Neural cell (in vitro differentiated cells): ENCODE data around the gene TRPM2. TPM values are rescaled to one million over a fixed set of nuclear protein-coding genes. Genes with fewer than 3 reads are reported as not detected.

Source experiments
- H2AFZ ChIP-seq: fragments of 200-600, 300-800 bp; sonication (generic), shearing (Covaris generic); 2 replicates; pipeline ENCODE4 v1.6.0; 2014; ENCODE audit warnings: low read depth, mild to moderate bottlenecking, antibody characterized with exemption, low read length, moderate library complexity
- H3F3A ChIP-seq: fragments of 200-600 bp; shearing (Covaris generic); 2 replicates; pipeline ENCODE4 v1.6.1; 2016; ENCODE audit warnings: mild to moderate bottlenecking, moderate library complexity, mixed read lengths, antibody characterized with exemption, low read length; ENCODE audit not compliant: insufficient read depth, poor library complexity, severe bottlenecking
- H3K27ac ChIP-seq: fragments of 200-600, 300-800 bp; sonication (generic), shearing (Covaris generic); 2 replicates; pipeline ENCODE4 v1.5.1; 2014; ENCODE audit warnings: mild to moderate bottlenecking, low read length, moderate library complexity
- H3K27me3 ChIP-seq: fragments of 300-800, 200-600 bp; sonication (generic), shearing (Covaris generic); 2 replicates; pipeline ENCODE4 v1.6.0; 2014; ENCODE audit warnings: mild to moderate bottlenecking, low read depth, low read length, moderate library complexity; ENCODE audit not compliant: insufficient read depth
- H3K36me3 ChIP-seq: fragments of 300-800, 200-600 bp; sonication (generic), shearing (Covaris generic); 2 replicates; pipeline ENCODE4 v1.5.1; 2014; ENCODE audit warnings: mild to moderate bottlenecking, antibody characterized with exemption, low read length, moderate library complexity; ENCODE audit not compliant: insufficient read depth
- H3K4me2 ChIP-seq: fragments of 300-800, 200-600 bp; sonication (generic), shearing (Covaris generic); 2 replicates; pipeline ENCODE4 v1.6.0; 2014; ENCODE audit warnings: mild to moderate bottlenecking, low read length
- H3K4me3 ChIP-seq: fragments of 300-800, 200-600 bp; sonication (generic), shearing (Covaris generic); 2 replicates; pipeline ENCODE4 v1.5.1; 2014; ENCODE audit warnings: mild to moderate bottlenecking, low read length, moderate library complexity
- H3K79me2 ChIP-seq: fragments of 200-600 bp; shearing (Covaris generic); replicated peaks from 2 replicates; pipeline ENCODE4 v1.6.0; 2014; ENCODE audit warnings: mild to moderate bottlenecking, low read length, moderate library complexity; ENCODE audit not compliant: insufficient read depth
- H3K9ac ChIP-seq: fragments of 300-800, 200-600 bp; sonication (generic), shearing (Covaris generic); 2 replicates; pipeline ENCODE4 v1.6.1; 2016; ENCODE audit warnings: mild to moderate bottlenecking, low read length, mixed read lengths
- H3K9me2 ChIP-seq: fragments of 200-600 bp; shearing (Covaris generic); 2 replicates; pipeline ENCODE4 v1.6.1; 2016; ENCODE audit warnings: mild to moderate bottlenecking, low read length, mixed read lengths; ENCODE audit not compliant: insufficient read depth
- H3K9me3 ChIP-seq: fragments of 200-600, 300-800 bp; sonication (generic), shearing (Covaris generic); 2 replicates; pipeline ENCODE4 v1.6.1; 2016; ENCODE audit warnings: mild to moderate bottlenecking, mixed run types, low read length, moderate library complexity, mixed read lengths
- H4K20me1 ChIP-seq: fragments of 200-600 bp; shearing (Covaris generic); 2 replicates; pipeline ENCODE4 v1.6.1; 2016; ENCODE audit warnings: mild to moderate bottlenecking, mixed run types; ENCODE audit not compliant: insufficient read depth
- EP300 ChIP-seq: fragments of 450-650 bp; conservative IDR thresholded peaks from 2 replicates; pipeline ENCODE4 v1.6.1; 2014; ENCODE audit warnings: antibody characterized with exemption, mild to moderate bottlenecking, moderate library complexity; ENCODE audit not compliant: poor library complexity, severe bottlenecking
- EZH2 ChIP-seq: fragments of 200-600, 300-800 bp; shearing (Covaris generic), sonication (generic); IDR thresholded peaks from 2 replicates; pipeline ENCODE4 v1.6.1; 2014; ENCODE audit warnings: antibody characterized with exemption, low read length, borderline replicate concordance, mild to moderate bottlenecking; ENCODE audit not compliant: insufficient read depth, poor library complexity, severe bottlenecking
- MXI1 ChIP-seq: fragments of 450-650 bp; conservative IDR thresholded peaks from 2 replicates; pipeline ENCODE4 v1.6.1; 2014; ENCODE audit warnings: antibody characterized with exemption, mild to moderate bottlenecking; ENCODE audit not compliant: poor library complexity, severe bottlenecking
- POLR2AphosphoS5 ChIP-seq: IDR thresholded peaks from 2 replicates; pipeline ENCODE4 v1.6.1; 2012
- RAD21 ChIP-seq: fragments of 450-650 bp; conservative IDR thresholded peaks from 2 replicates; pipeline ENCODE4 v1.6.1; 2014; ENCODE audit warnings: antibody characterized with exemption, mild to moderate bottlenecking, moderate library complexity
- SMC3 ChIP-seq: fragments of 450-650 bp; conservative IDR thresholded peaks from 2 replicates; pipeline ENCODE4 v1.6.1; 2014; ENCODE audit warnings: antibody characterized with exemption, mild to moderate bottlenecking, moderate library complexity; ENCODE audit not compliant: poor library complexity
- TAF1 ChIP-seq: IDR thresholded peaks from 2 replicates; pipeline ENCODE4 v1.6.1; 2012; ENCODE audit warnings: low read depth
- polyA plus RNA-seq: library from polyadenylated mRNA; depleted of rRNA; stranded (reverse); fragments of >200 nt; gene quantifications from 2 replicates; pipeline ENCODE4 v1.2.3, GENCODE V29; 2014
- TF ChIP-seq, protein P1 (sequence below): fragments of 450-650 bp; IDR thresholded peaks from 2 replicates; pipeline ENCODE4 v1.5.1; 2014; ENCODE audit warnings: antibody characterized with exemption, mild to moderate bottlenecking, moderate library complexity; ENCODE audit not compliant: poor library complexity, severe bottlenecking
- TF ChIP-seq, protein P2 (sequence below): IDR thresholded peaks from 2 replicates; pipeline ENCODE4 v1.6.1; 2012; ENCODE audit warnings: borderline replicate concordance

The TRPM2 gene
- polyA plus RNA-seq, 1 donor from 2014 or later, result 0.14 TPM

DNA sequence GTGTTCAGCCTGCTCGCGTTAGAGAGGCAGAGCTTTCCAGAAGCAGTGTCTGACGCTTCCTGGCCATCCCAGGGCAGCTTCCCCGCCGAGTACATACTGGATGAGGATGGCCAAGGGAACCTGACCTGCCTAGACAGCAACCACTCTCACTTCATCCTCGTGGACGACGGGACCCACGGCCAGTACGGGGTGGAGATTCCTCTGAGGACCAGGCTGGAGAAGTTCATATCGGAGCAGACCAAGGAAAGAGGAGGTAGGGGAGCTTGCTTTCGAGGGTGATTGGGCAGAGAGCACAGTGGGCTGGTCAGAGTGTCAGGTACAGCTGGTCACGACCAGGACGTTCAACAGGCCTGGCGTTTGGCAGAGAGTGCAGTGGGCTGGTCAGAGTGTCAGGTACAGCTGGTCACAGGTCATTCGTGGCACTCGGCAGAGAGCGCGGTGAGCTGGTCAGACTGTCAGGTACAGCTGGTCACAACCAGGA is 22.4 kb downstream of the TRPM2 start:
- H3K4me3 ChIP-seq, result no peak overlapping the region
- H3K9ac ChIP-seq, result no peak overlapping the region
- H3K4me2 ChIP-seq, result no peak overlapping the region
- no peaks in the 10 kb centered on the region for H3K27me3 ChIP-seq
- H3K9me2 ChIP-seq, result no peaks in the 10 kb centered on the region
- no peaks in the 10 kb centered on the region for H3K36me3 ChIP-seq
- no peaks in the 10 kb centered on the region for H3F3A ChIP-seq
- H2AFZ ChIP-seq, result no peak overlapping the region
- H3K79me2 ChIP-seq, result no peaks in the 10 kb centered on the region
- no peaks in the 10 kb centered on the region for H4K20me1 ChIP-seq
- TF ChIP-seq, protein P1, sequence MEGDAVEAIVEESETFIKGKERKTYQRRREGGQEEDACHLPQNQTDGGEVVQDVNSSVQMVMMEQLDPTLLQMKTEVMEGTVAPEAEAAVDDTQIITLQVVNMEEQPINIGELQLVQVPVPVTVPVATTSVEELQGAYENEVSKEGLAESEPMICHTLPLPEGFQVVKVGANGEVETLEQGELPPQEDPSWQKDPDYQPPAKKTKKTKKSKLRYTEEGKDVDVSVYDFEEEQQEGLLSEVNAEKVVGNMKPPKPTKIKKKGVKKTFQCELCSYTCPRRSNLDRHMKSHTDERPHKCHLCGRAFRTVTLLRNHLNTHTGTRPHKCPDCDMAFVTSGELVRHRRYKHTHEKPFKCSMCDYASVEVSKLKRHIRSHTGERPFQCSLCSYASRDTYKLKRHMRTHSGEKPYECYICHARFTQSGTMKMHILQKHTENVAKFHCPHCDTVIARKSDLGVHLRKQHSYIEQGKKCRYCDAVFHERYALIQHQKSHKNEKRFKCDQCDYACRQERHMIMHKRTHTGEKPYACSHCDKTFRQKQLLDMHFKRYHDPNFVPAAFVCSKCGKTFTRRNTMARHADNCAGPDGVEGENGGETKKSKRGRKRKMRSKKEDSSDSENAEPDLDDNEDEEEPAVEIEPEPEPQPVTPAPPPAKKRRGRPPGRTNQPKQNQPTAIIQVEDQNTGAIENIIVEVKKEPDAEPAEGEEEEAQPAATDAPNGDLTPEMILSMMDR, result no peak
- TF ChIP-seq POLR2AphosphoS5 (no peak), RAD21 (no peak), SMC3 (no peak), TAF1 (no peak), EP300 (no peak), MXI1 (no peak), EZH2 (no peak)
- TF ChIP-seq, protein P2, sequence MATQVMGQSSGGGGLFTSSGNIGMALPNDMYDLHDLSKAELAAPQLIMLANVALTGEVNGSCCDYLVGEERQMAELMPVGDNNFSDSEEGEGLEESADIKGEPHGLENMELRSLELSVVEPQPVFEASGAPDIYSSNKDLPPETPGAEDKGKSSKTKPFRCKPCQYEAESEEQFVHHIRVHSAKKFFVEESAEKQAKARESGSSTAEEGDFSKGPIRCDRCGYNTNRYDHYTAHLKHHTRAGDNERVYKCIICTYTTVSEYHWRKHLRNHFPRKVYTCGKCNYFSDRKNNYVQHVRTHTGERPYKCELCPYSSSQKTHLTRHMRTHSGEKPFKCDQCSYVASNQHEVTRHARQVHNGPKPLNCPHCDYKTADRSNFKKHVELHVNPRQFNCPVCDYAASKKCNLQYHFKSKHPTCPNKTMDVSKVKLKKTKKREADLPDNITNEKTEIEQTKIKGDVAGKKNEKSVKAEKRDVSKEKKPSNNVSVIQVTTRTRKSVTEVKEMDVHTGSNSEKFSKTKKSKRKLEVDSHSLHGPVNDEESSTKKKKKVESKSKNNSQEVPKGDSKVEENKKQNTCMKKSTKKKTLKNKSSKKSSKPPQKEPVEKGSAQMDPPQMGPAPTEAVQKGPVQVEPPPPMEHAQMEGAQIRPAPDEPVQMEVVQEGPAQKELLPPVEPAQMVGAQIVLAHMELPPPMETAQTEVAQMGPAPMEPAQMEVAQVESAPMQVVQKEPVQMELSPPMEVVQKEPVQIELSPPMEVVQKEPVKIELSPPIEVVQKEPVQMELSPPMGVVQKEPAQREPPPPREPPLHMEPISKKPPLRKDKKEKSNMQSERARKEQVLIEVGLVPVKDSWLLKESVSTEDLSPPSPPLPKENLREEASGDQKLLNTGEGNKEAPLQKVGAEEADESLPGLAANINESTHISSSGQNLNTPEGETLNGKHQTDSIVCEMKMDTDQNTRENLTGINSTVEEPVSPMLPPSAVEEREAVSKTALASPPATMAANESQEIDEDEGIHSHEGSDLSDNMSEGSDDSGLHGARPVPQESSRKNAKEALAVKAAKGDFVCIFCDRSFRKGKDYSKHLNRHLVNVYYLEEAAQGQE, result no peak
- no peaks in the 10 kb centered on the region for H3K9me3 ChIP-seq
- H3K27ac ChIP-seq, result no peak overlapping the region

DNA sequence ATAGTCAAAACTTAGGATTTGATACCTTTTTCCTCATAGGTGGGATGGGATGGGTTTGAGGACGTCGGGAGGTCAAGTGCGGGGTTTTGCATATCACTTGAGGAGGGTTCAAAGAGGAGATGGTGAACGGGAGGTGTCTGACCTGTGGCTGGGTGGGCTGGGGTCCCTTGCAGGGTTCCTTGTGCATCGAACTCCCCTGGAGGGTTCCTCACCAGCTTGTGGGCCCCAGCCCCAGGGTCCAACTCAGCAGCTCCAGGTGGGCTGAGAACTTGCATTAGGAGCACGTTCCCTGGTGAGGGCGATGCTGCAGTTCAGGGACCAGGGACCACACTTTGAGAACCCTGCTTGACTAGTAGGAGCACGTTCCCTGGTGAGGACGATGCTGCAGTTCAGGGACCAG is 23.2 kb downstream of the TRPM2 start:
- Histone ChIP-seq H2AFZ (no peak overlapping the region), H3K9me2 (no peaks in the 10 kb centered on the region), H4K20me1 (no peaks in the 10 kb centered on the region), H3K9me3 (no peaks in the 10 kb centered on the region), H3K9ac (no peak overlapping the region), H3K4me2 (no peak overlapping the region), H3F3A (no peaks in the 10 kb centered on the region), H3K79me2 (no peaks in the 10 kb centered on the region), H3K4me3 (no peak overlapping the region), H3K27me3 (no peaks in the 10 kb centered on the region), H3K27ac (no peak overlapping the region), H3K36me3 (no peaks in the 10 kb centered on the region)
- TF ChIP-seq RAD21 (no peak), TAF1 (no peak), EZH2 (no peak), SMC3 (no peak), EP300 (no peak), MXI1 (no peak), POLR2AphosphoS5 (no peak)
- TF ChIP-seq, protein P1, result no peak
- TF ChIP-seq, protein P2, result no peak
